ENCODE measurements around the gene BMP5. TPM values are rescaled to one million over a fixed set of nuclear protein-coding genes. Genes with fewer than 3 reads are reported as not detected.

The BMP5 gene
- total RNA-seq, 1 experiment from 2014 or later: 1.6 TPM

- H3K27me3 ChIP-seq (replicated peaks): no peaks in the 10 kb centered on the region
- H3K27ac ChIP-seq: peak overlapping the region; percentile 90
- peaks cover 31% of the 10 kb centered on the region for H3K4me1 ChIP-seq (replicated peaks)
- DNase-seq (ENCODE audit: low read depth in 1 of 2, low spot score in 2 of 2): peak in 1 of 2 experiments; percentile 80
- no peaks in the 10 kb centered on the region for H3K9me3 ChIP-seq (replicated peaks)
- peak overlapping the region; percentile 22 for H3K4me3 ChIP-seq
- no peaks in the 10 kb centered on the region for H3K36me3 ChIP-seq
Measured at GRCh38 chr6:55819811-55820210, 55.6 kb downstream of the BMP5 start.

- peak overlapping the region; percentile 90; the same call in 1 of the 2 replicates for H3K27ac ChIP-seq
- no peak overlapping the region for H3K4me3 ChIP-seq
- H3K27me3 ChIP-seq (replicated peaks): no peaks in the 10 kb centered on the region
- no peaks in the 10 kb centered on the region for H3K9me3 ChIP-seq (replicated peaks)
- no peak for DNase-seq (ENCODE audit: low read depth in 1 of 2, low spot score in 2 of 2)
- H3K36me3 ChIP-seq: no peaks in the 10 kb centered on the region
- peaks cover 26% of the 10 kb centered on the region for H3K4me1 ChIP-seq (replicated peaks)
Measured at GRCh38 chr6:55818482-55818881, 56.9 kb downstream of the BMP5 start.

GRCh38 chr6:55812509-55812908, 62.9 kb downstream of the BMP5 start:
- H3K27ac ChIP-seq: no peak overlapping the region

GRCh38 chr6:55811074-55811473, 64.3 kb downstream of the BMP5 start:
- DNase-seq (ENCODE audit: low read depth in 1 of 2, low spot score in 2 of 2): no peak
- H3K4me3 ChIP-seq: no peak overlapping the region
- peaks cover 17% of the 10 kb centered on the region for H3K4me1 ChIP-seq (replicated peaks)
- H3K27me3 ChIP-seq (replicated peaks): no peaks in the 10 kb centered on the region
- H3K9me3 ChIP-seq (replicated peaks): 0 out of 2 replicates have a peak, but pooled peaks cover 2% of the 10 kb centered on the region
- H3K27ac ChIP-seq: no peak overlapping the region
- no peaks in the 10 kb centered on the region for H3K36me3 ChIP-seq

More at GRCh38 chr6:55812509-55812908, 62.9 kb downstream of the BMP5 start:
- no peak overlapping the region for H3K4me3 ChIP-seq
- no peaks in the 10 kb centered on the region for H3K36me3 ChIP-seq
- peaks cover 17% of the 10 kb centered on the region for H3K4me1 ChIP-seq (replicated peaks)
- H3K9me3 ChIP-seq (replicated peaks): no peaks in the 10 kb centered on the region
- H3K27me3 ChIP-seq (replicated peaks): no peaks in the 10 kb centered on the region
- no peak for DNase-seq (ENCODE audit: low read depth in 1 of 2, low spot score in 2 of 2)

GRCh38 chr6:55802259-55802658, 73.1 kb downstream of the BMP5 start:
- Histone ChIP-seq H3K9me3 (replicated peaks) (0 out of 2 replicates have a peak, but pooled peaks cover 2% of the 10 kb centered on the region), H3K36me3 (no peaks in the 10 kb centered on the region), H3K4me1 (replicated peaks) (no peaks in the 10 kb centered on the region), H3K4me3 (no peak overlapping the region), H3K27me3 (replicated peaks) (no peaks in the 10 kb centered on the region), H3K27ac (no peak overlapping the region)
- DNase-seq (ENCODE audit: low read depth in 1 of 2, low spot score in 2 of 2): no peak

GRCh38 chr6:55798571-55798970, 76.8 kb downstream of the BMP5 start:
- H3K36me3 ChIP-seq: no peaks in the 10 kb centered on the region
- no peak for DNase-seq (ENCODE audit: low read depth in 1 of 2, low spot score in 2 of 2)
- no peak overlapping the region for H3K27ac ChIP-seq

GRCh38 chr6:55794136-55794812, 81.1 kb downstream of the BMP5 start:
- H3K4me3 ChIP-seq: no peak overlapping the region
- H3K9me3 ChIP-seq (replicated peaks): no peaks in the 10 kb centered on the region
- peak in 1 of 2 experiments; percentile 22 for DNase-seq (ENCODE audit: low read depth in 1 of 2, low spot score in 2 of 2)
- H3K36me3 ChIP-seq: no peaks in the 10 kb centered on the region
- H3K27ac ChIP-seq: peak overlapping the region; percentile 19; the same call in 1 of the 2 replicates
- H3K27me3 ChIP-seq (replicated peaks): no peaks in the 10 kb centered on the region
- peaks cover 6% of the 10 kb centered on the region for H3K4me1 ChIP-seq (replicated peaks)

More at GRCh38 chr6:55798571-55798970, 76.8 kb downstream of the BMP5 start:
- Histone ChIP-seq H3K4me1 (replicated peaks) (peaks cover 6% of the 10 kb centered on the region), H3K27me3 (replicated peaks) (no peaks in the 10 kb centered on the region), H3K4me3 (no peak overlapping the region), H3K9me3 (replicated peaks) (no peaks in the 10 kb centered on the region)

- Histone ChIP-seq H3K27me3 (replicated peaks) (no peaks in the 10 kb centered on the region), H3K4me3 (no peak overlapping the region), H3K9me3 (replicated peaks) (no peaks in the 10 kb centered on the region), H3K4me1 (replicated peaks) (peaks cover 10% of the 10 kb centered on the region), H3K36me3 (no peaks in the 10 kb centered on the region), H3K27ac (peak overlapping the region; percentile 31)
- DNase-seq (ENCODE audit: low read depth in 1 of 2, low spot score in 2 of 2): no peak
Measured at GRCh38 chr6:55785273-55785672, 90.1 kb downstream of the BMP5 start.

GRCh38 chr6:55782275-55782674, 93.1 kb downstream of the BMP5 start:
- Histone ChIP-seq H3K4me3 (no peak overlapping the region), H3K4me1 (replicated peaks) (peaks cover 10% of the 10 kb centered on the region), H3K36me3 (no peaks in the 10 kb centered on the region), H3K27me3 (replicated peaks) (no peaks in the 10 kb centered on the region), H3K27ac (no peak overlapping the region), H3K9me3 (replicated peaks) (no peaks in the 10 kb centered on the region)
- DNase-seq (ENCODE audit: low read depth in 1 of 2, low spot score in 2 of 2): no peak

GRCh38 chr6:55778705-55779104, 96.7 kb downstream of the BMP5 start:
- H3K36me3 ChIP-seq: no peaks in the 10 kb centered on the region
- H3K4me3 ChIP-seq: no peak overlapping the region
- no peak overlapping the region for H3K27ac ChIP-seq
- H3K4me1 ChIP-seq (replicated peaks): no peaks in the 10 kb centered on the region
- H3K9me3 ChIP-seq (replicated peaks): no peaks in the 10 kb centered on the region
- H3K27me3 ChIP-seq (replicated peaks): no peaks in the 10 kb centered on the region
- DNase-seq (ENCODE audit: low read depth in 1 of 2, low spot score in 2 of 2): no peak

- Histone ChIP-seq H3K9me3 (replicated peaks) (no peaks in the 10 kb centered on the region), H3K4me3 (no peak overlapping the region), H3K27ac (no peak overlapping the region), H3K4me1 (replicated peaks) (no peaks in the 10 kb centered on the region; the same call in 1 of the 2 replicates), H3K27me3 (replicated peaks) (no peaks in the 10 kb centered on the region), H3K36me3 (no peaks in the 10 kb centered on the region)
- DNase-seq (ENCODE audit: low read depth in 1 of 2, low spot score in 2 of 2): no peak
Measured at GRCh38 chr6:55777469-55777868, 97.9 kb downstream of the BMP5 start.

- no peaks in the 10 kb centered on the region for H3K36me3 ChIP-seq
- no peaks in the 10 kb centered on the region; the same call in 1 of the 2 replicates for H3K4me1 ChIP-seq (replicated peaks)
- no peaks in the 10 kb centered on the region for H3K27me3 ChIP-seq (replicated peaks)
- DNase-seq (ENCODE audit: low read depth in 1 of 2, low spot score in 2 of 2): no peak
- H3K4me3 ChIP-seq: no peak overlapping the region
- H3K27ac ChIP-seq: no peak overlapping the region
- no peaks in the 10 kb centered on the region for H3K9me3 ChIP-seq (replicated peaks)
Measured at GRCh38 chr6:55776113-55776512, 99.3 kb downstream of the BMP5 start.

GRCh38 chr6:55775029-55775318, 100.4 kb downstream of the BMP5 start:
- H3K9me3 ChIP-seq (replicated peaks): no peaks in the 10 kb centered on the region
- no peaks in the 10 kb centered on the region for H3K27me3 ChIP-seq (replicated peaks)
- H3K4me1 ChIP-seq (replicated peaks): no peaks in the 10 kb centered on the region; the same call in 1 of the 2 replicates
- no peaks in the 10 kb centered on the region for H3K36me3 ChIP-seq
- H3K4me3 ChIP-seq: no peak overlapping the region
- no peak for DNase-seq (ENCODE audit: low read depth in 1 of 2, low spot score in 2 of 2)
- no peak overlapping the region for H3K27ac ChIP-seq

GRCh38 chr6:55774286-55775028, 100.9 kb downstream of the BMP5 start:
- no peaks in the 10 kb centered on the region; the same call in 1 of the 2 replicates for H3K4me1 ChIP-seq (replicated peaks)
- H3K36me3 ChIP-seq: no peaks in the 10 kb centered on the region
- no peaks in the 10 kb centered on the region for H3K27me3 ChIP-seq (replicated peaks)
- DNase-seq (ENCODE audit: low read depth in 1 of 2, low spot score in 2 of 2): no peak
- H3K9me3 ChIP-seq (replicated peaks): no peaks in the 10 kb centered on the region
- H3K27ac ChIP-seq: no peak overlapping the region
- H3K4me3 ChIP-seq: no peak overlapping the region

Data from SJSA1 (cell line).